GM12874 (cell line): ENCODE measurements around the gene TBC1D22A.

ENCODE experiments used
- TF ChIP-seq, protein P1 (sequence below): IDR thresholded peaks from 2 replicates; pipeline ENCODE4 v1.5.1; 2011; ENCODE audit warnings: low read depth, mild to moderate bottlenecking, control low read depth, low read length, moderate library complexity; ENCODE audit not compliant: insufficient read depth

TBC1D22A gene

GRCh38 chr22:47071078-47071806, 308.8 kb downstream of the TBC1D22A start:
- TF ChIP-seq, protein P1, sequence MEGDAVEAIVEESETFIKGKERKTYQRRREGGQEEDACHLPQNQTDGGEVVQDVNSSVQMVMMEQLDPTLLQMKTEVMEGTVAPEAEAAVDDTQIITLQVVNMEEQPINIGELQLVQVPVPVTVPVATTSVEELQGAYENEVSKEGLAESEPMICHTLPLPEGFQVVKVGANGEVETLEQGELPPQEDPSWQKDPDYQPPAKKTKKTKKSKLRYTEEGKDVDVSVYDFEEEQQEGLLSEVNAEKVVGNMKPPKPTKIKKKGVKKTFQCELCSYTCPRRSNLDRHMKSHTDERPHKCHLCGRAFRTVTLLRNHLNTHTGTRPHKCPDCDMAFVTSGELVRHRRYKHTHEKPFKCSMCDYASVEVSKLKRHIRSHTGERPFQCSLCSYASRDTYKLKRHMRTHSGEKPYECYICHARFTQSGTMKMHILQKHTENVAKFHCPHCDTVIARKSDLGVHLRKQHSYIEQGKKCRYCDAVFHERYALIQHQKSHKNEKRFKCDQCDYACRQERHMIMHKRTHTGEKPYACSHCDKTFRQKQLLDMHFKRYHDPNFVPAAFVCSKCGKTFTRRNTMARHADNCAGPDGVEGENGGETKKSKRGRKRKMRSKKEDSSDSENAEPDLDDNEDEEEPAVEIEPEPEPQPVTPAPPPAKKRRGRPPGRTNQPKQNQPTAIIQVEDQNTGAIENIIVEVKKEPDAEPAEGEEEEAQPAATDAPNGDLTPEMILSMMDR = no peak

DNA sequence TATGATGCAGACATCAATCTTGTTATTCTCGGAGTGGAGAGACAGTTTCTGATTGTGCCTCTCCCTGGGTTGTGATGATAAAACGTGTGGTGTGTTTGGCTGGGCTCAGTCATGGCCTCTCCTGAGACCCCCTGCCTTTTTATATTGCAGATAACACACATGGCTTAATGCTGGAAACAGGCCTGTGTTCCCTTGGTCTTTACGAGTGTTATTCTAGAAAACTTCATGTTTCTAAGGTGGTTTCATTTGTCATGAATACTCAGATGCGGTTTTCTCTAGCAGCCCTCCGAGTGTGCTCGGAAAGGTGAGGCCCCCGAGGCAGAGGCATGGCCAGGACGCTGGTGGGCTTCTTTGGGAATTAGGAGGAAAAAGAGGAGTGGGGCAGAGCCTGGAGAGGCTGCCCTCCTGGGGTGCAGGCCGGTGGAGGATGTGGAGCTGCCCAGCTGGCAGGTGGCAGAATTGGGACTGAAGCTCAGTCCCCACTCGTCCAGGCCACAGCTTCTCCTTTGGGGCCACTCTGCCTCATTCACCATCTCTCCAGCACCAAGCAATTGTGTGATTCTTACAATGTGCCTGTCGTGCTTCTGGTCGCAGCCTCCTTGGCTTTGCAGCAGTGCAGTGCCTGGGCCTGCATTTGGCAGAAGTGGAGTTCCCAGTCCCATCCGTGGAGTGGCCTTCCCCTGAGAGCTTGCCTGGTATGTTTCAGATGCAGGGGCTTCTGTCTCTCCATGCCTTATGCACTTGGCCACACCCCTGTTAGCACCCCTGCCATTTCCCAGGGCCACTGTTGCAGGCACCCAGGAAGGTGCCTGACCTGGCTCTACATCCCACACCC, 309.6 kb downstream of the TBC1D22A start:
- TF ChIP-seq, protein P1 = no peak

- TF ChIP-seq, protein P1 = no peak
Measured at GRCh38 chr22:47072642-47072967, 310.2 kb downstream of the TBC1D22A start.

DNA sequence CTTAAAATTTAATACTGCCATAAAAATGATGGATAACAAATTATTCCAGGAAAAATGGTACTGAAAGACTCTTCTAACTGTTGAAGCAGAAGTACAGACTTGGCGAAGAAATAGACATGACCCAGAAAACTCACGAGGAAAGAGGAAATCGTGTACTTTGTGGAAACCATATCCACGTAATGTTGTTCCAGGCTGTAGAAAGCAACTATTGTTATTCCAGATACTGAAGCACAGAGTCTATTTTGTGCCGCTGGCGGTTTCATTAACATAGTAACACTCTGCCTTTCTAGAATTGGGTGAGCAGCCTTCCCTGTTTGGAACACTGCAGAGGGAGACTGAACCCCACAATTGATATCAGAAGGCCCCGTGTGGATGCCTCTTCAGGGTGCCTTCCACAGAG, 310.6 kb downstream of the TBC1D22A start:
- TF ChIP-seq, protein P1 = no peak

DNA sequence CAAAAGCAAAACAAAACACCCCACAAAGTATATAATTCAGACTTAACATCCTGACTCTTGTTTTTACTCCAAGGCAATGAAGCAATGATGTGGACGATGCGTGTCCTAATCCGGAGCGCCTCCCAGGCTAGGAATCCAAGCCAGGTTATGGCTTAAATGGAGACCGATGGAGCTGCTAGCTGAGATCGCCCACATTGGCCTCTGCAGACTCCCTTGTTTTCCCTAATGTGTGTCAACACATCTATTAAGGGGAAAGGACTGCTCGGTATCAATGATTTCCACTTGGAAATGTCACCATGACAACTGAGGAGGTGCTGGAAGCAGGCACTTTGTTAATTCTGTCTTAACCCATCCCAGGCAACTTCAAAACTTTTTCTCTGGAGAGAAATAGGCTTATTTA, 311.7 kb downstream of the TBC1D22A start:
- TF ChIP-seq, protein P1 = no peak

- TF ChIP-seq, protein P1 = no peak
Measured at GRCh38 chr22:47075568-47075967, 313.1 kb downstream of the TBC1D22A start.

- TF ChIP-seq, protein P1 = no peak
Measured at GRCh38 chr22:47076758-47077157, 314.3 kb downstream of the TBC1D22A start.
